Measurements from ENCODE around the gene TREM2. TPM values are rescaled to one million over a fixed set of nuclear protein-coding genes. Genes with fewer than 3 reads are reported as not detected.
"Not testable (repeated sequence)": the region's sequence is repeated elsewhere in the genome, so short reads cannot be mapped to it uniquely, and the experiment has no call there.

The TREM2 gene
- total and polyA plus RNA-seq, 2 experiments from 2014 or later: not detected

DNA sequence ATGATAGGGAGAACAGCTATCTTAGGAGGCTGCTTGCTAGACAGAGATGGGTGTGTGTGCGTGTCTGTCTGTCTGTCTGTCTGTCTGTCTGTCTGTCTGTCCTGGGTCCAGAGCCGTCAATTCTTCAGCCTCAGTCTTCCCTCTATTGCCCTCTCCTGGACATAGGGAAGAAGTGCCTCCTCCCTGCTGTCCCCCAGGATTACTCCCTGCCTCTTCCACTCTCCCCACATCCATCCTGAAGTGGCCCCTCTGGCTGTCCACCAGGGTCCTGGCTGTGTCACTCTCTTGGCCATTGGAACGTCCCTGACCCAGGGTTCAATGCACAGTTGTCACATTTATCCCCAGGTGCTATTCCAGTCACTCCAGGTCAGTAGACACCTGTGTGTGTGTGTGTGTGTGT lies 27.9 kb upstream of the TREM2 start:
- Histone ChIP-seq H3K9me2 (ENCODE audit: insufficient read depth) (no peaks in the 10 kb centered on the region), H4K20me1 (ENCODE audit: insufficient read depth) (no peaks in the 10 kb centered on the region), H3K27me3 (replicated peaks; ENCODE audit: insufficient read depth) (no peaks in the 10 kb centered on the region), H3K79me2 (ENCODE audit: insufficient read depth) (no peaks in the 10 kb centered on the region), H2AFZ (no peak overlapping the region), H3K4me1 (ENCODE audit: insufficient read depth) (no peaks in the 10 kb centered on the region), H3F3A (ENCODE audit: insufficient read depth) (no peaks in the 10 kb centered on the region), H3K4me2 (ENCODE audit: unreplicated experiment) (no peak overlapping the region), H3K36me3 (ENCODE audit: low read depth) (no peaks in the 10 kb centered on the region), H3K4me3 (no peak overlapping the region), H3K27ac (no peak overlapping the region), H3K9ac (no peak overlapping the region), H3K9me3 (ENCODE audit: low read depth) (no peaks in the 10 kb centered on the region)
- no peak for DNase-seq
- in situ Hi-C loops (cut with MboI): no loop called here
- no peak for TF ChIP-seq EZH2phosphoT487 (IDR thresholded peaks at IDR 0.05; ENCODE audit: insufficient read depth, low read depth)
- 41 to 58% methylated on average over 3 of the region's 3 CpGs for WGBS, 2 experiments (ENCODE audit: low coverage in 1 of 2, low lambda C conversion rate in 2 of 2, missing lambda C conversion rate in 2 of 2)

GRCh38 chr6:41189967-41190366 lies 27.1 kb upstream of the TREM2 start:
- no peak overlapping the region for H3K9ac ChIP-seq
- H3F3A ChIP-seq (ENCODE audit: insufficient read depth): no peaks in the 10 kb centered on the region
- H3K27me3 ChIP-seq (replicated peaks; ENCODE audit: insufficient read depth): no peaks in the 10 kb centered on the region
- no peaks in the 10 kb centered on the region for H3K79me2 ChIP-seq (ENCODE audit: insufficient read depth)
- H3K4me3 ChIP-seq: no peak overlapping the region
- TF ChIP-seq EZH2 (IDR thresholded peaks at IDR 0.05; ENCODE audit: insufficient read depth, poor library complexity, severe bottlenecking): no peak
- TF ChIP-seq EZH2phosphoT487 (IDR thresholded peaks at IDR 0.05; ENCODE audit: insufficient read depth, low read depth): no peak
- WGBS, 2 experiments (ENCODE audit: low coverage in 1 of 2, low lambda C conversion rate in 2 of 2, missing lambda C conversion rate in 2 of 2): 68 to 71% methylated on average over 2 of the region's 2 CpGs
- H3K36me3 ChIP-seq (ENCODE audit: low read depth): no peaks in the 10 kb centered on the region
- H3K4me2 ChIP-seq (ENCODE audit: unreplicated experiment): no peak overlapping the region
- H3K9me3 ChIP-seq (ENCODE audit: low read depth): no peaks in the 10 kb centered on the region
- in situ Hi-C loops (cut with MboI): no loop called here
- no peak for DNase-seq
- H3K9me2 ChIP-seq (ENCODE audit: insufficient read depth): no peaks in the 10 kb centered on the region
- H2AFZ ChIP-seq: no peak overlapping the region
- no peaks in the 10 kb centered on the region for H3K4me1 ChIP-seq (ENCODE audit: insufficient read depth)
- H3K27ac ChIP-seq: no peak overlapping the region
- H4K20me1 ChIP-seq (ENCODE audit: insufficient read depth): no peaks in the 10 kb centered on the region

GRCh38 chr6:41189046-41189445 lies 26.1 kb upstream of the TREM2 start:
- H3K79me2 ChIP-seq (ENCODE audit: insufficient read depth); in situ Hi-C loops (cut with MboI): not testable (repeated sequence)

DNA sequence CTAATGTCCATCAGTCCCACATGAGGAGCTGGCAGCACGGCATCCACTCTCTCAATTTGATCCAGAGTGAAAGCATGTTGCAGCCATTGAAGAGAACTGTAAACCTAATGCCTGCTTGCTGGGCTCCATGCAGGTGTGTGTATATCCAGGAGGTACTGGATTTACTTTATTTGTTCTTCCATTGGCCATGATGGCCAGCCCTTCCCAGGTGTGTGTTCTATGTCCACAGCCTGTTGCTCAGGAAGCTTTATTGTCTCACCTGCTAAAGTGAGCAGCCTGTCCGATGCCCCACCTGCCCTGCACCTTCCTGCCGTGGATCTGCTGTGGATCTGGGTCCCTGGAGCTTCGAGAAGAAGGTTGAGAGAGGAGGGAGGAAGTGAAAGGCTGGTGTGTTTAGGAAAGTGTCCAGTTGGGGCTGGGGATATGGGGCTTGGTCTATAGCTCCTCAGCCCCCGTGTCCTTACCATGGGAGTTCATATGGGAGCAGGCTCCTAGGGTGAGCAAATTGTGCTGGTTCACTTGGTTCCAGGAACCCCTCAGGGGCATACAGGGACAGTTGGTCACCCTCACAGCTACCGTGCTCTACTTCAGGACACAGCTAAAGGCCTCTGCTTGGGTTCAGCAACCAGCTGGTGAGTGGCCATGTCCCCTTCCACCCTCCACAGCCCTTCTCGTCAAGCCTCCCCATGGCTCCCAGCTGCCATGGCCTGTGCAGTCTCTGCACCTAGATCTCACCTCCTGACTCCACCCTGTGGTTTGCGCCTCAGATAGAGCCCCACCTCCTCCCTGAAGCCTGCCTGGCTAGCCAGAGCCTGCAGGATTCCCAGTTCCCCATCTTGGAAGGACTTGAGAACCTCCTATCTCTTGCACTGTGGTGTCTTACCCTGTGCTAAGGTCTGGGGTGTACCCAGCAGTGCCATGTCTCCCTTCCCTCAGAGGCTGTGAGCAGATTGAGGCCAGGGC lies 25.3 kb upstream of the TREM2 start:
- Histone ChIP-seq H3K9ac (no peak overlapping the region), H4K20me1 (ENCODE audit: insufficient read depth) (no peaks in the 10 kb centered on the region), H3K4me1 (ENCODE audit: insufficient read depth) (no peaks in the 10 kb centered on the region), H3K9me2 (ENCODE audit: insufficient read depth) (no peaks in the 10 kb centered on the region), H2AFZ (no peak overlapping the region), H3K9me3 (ENCODE audit: low read depth) (no peaks in the 10 kb centered on the region), H3K4me3 (no peak overlapping the region), H3K27ac (no peak overlapping the region), H3F3A (ENCODE audit: insufficient read depth) (no peaks in the 10 kb centered on the region), H3K79me2 (ENCODE audit: insufficient read depth) (no peaks in the 10 kb centered on the region), H3K27me3 (replicated peaks; ENCODE audit: insufficient read depth) (no peaks in the 10 kb centered on the region), H3K36me3 (ENCODE audit: low read depth) (no peaks in the 10 kb centered on the region), H3K4me2 (ENCODE audit: unreplicated experiment) (no peak overlapping the region)
- TF ChIP-seq EZH2 (IDR thresholded peaks at IDR 0.05; ENCODE audit: insufficient read depth, poor library complexity, severe bottlenecking) (no peak), EZH2phosphoT487 (IDR thresholded peaks at IDR 0.05; ENCODE audit: insufficient read depth, low read depth) (no peak)
- in situ Hi-C loops (cut with MboI): no loop called here
- WGBS, 2 experiments (ENCODE audit: low coverage in 1 of 2, low lambda C conversion rate in 2 of 2, missing lambda C conversion rate in 2 of 2): 32 to 35% methylated on average over 8 of the region's 8 CpGs
- DNase-seq: no peak

More at GRCh38 chr6:41189046-41189445, 26.1 kb upstream of the TREM2 start:
- H3K27me3 ChIP-seq (replicated peaks; ENCODE audit: insufficient read depth); H2AFZ ChIP-seq; H3K27ac ChIP-seq; H3K9me3 ChIP-seq (ENCODE audit: low read depth); H3K4me1 ChIP-seq (ENCODE audit: insufficient read depth); DNase-seq; H4K20me1 ChIP-seq (ENCODE audit: insufficient read depth); H3K4me3 ChIP-seq; H3K9ac ChIP-seq; H3K36me3 ChIP-seq (ENCODE audit: low read depth); H3K9me2 ChIP-seq (ENCODE audit: insufficient read depth); H3K4me2 ChIP-seq (ENCODE audit: unreplicated experiment); H3F3A ChIP-seq (ENCODE audit: insufficient read depth): not testable (repeated sequence)

Data from GM23248 (cell line).